PC-9 (cell line): ENCODE measurements around the gene NAGPA. TPM values are rescaled to one million over a fixed set of nuclear protein-coding genes. Genes with fewer than 3 reads are reported as not detected.

Experiments used
- BruUV-seq: library from RNA; stranded (reverse); fragments of 400-500 nt; replicated peaks from 2 replicates; lab custom pipeline; 2021; lab: Mats Ljungman, UMichigan
- CTCF ChIA-PET: fragments of 300-600 bp; sonication (Branson Sonifier 250); formaldehyde crosslinking; loops from one replicate; lab custom pipeline; 2022; ENCODE audit warnings: antibody characterized with exemption; lab: Charles Lee
- POLR2A ChIA-PET: fragments of 300-600 bp; sonication (Branson Sonifier 250); formaldehyde crosslinking; loops from one replicate; lab custom pipeline; 2022; ENCODE audit warnings: antibody characterized with exemption; ENCODE audit not compliant: unreplicated experiment; lab: Charles Lee
- DNase-seq, 2 experiments: peaks; one replicate each; pipeline versions ENCODE4 v3.0.0 to v3.0.0-alpha.2; 2015 to 2022; ENCODE audit warnings: mixed read lengths in 1 of 2
- H2AFZ ChIP-seq: fragments of 200-600 bp; sonication (generic); 2 replicates; pipeline ENCODE4 v1.8.1; 2017; ENCODE audit warnings: antibody characterized with exemption
- H3F3A ChIP-seq: fragments of 200-600 bp; sonication (generic); 2 replicates; pipeline ENCODE4 v1.8.1; 2017; ENCODE audit warnings: antibody characterized with exemption, mild to moderate bottlenecking, low read depth; ENCODE audit not compliant: insufficient read depth
- H3K27ac ChIP-seq: fragments of 200-600 bp; sonication (generic); 2 replicates; pipeline ENCODE4 v1.6.1; 2016; ENCODE audit warnings: mixed run types
- H3K27me3 ChIP-seq: fragments of 200-600 bp; sonication (generic); 2 replicates; pipeline ENCODE4 v1.6.1; 2016; ENCODE audit warnings: low read depth, mixed run types; ENCODE audit not compliant: insufficient read depth
- H3K36me3 ChIP-seq: fragments of 200-600 bp; sonication (generic); 2 replicates; pipeline ENCODE4 v1.6.1; 2016; ENCODE audit warnings: low read depth, mixed run types
- H3K4me1 ChIP-seq: fragments of 200-600 bp; sonication (generic); replicated peaks from 2 replicates; pipeline ENCODE4 v1.6.1; 2016; ENCODE audit warnings: mixed run types; ENCODE audit not compliant: insufficient read depth
- H3K4me2 ChIP-seq: fragments of 200-600 bp; sonication (generic); 2 replicates; pipeline ENCODE4 v1.6.1; 2017; ENCODE audit warnings: mixed run types
- H3K4me3 ChIP-seq: fragments of 200-600 bp; sonication (generic); 2 replicates; pipeline ENCODE4 v1.6.1; 2016; ENCODE audit warnings: mixed run types
- H3K79me2 ChIP-seq: fragments of 200-600 bp; sonication (generic); 2 replicates; pipeline ENCODE4 v1.6.1; 2017; ENCODE audit warnings: low read depth, mixed run types
- H3K9me2 ChIP-seq: fragments of 200-600 bp; sonication (generic); 2 replicates; pipeline ENCODE4 v1.8.1; 2017; ENCODE audit warnings: mild to moderate bottlenecking; ENCODE audit not compliant: insufficient read depth
- H3K9me3 ChIP-seq: fragments of 200-600 bp; sonication (generic); 2 replicates; pipeline ENCODE4 v1.8.1; 2016; ENCODE audit warnings: low read depth; ENCODE audit not compliant: insufficient read depth
- H4K20me1 ChIP-seq: fragments of 200-600 bp; sonication (generic); 2 replicates; pipeline ENCODE4 v1.8.1; 2017; ENCODE audit not compliant: insufficient read depth
- CTCF ChIP-seq: fragments of 200-600 bp; sonication (generic); conservative IDR thresholded peaks from 2 replicates; pipeline ENCODE4 v1.6.1; 2017; ENCODE audit warnings: mixed run types, antibody characterized with exemption, mild to moderate bottlenecking, moderate library complexity
- EZH2 ChIP-seq: fragments of 200-600 bp; sonication (generic); IDR thresholded peaks from 2 replicates; pipeline ENCODE4 v1.8.0; 2017; ENCODE audit warnings: antibody characterized with exemption, low read depth
- intact Hi-C: fragments of 100-400 bp; cut with micrococcal nuclease; formaldehyde crosslinking; loops from one replicate; pipeline ENCODE4 v1.10.0; 2022; ENCODE audit not compliant: unreplicated experiment
- total RNA-seq: library from RNA; stranded (reverse); gene quantifications from 2 replicates; pipeline ENCODE4 v1.2.3, GENCODE V29; 2021

NAGPA gene
- total RNA-seq, 1 experiment from 2014 or later: 20.6 TPM

- H3K4me3 ChIP-seq: no peak overlapping the region
- H3K27ac ChIP-seq: no peak overlapping the region
- H2AFZ ChIP-seq: no peak overlapping the region
- CTCF ChIA-PET: interaction anchor here (0.7 kb wide), 2 partner anchors 31 to 399 kb away, joined by 3 read pairs; no protein-coding TSS in a partner anchor
- no TSS peak for BruUV-seq
- H3F3A ChIP-seq: no peaks in the 10 kb centered on the region
- 0 out of 2 replicates have a peak, but pooled peaks cover 3% of the 10 kb centered on the region for H3K79me2 ChIP-seq
- no peaks in the 10 kb centered on the region for H3K27me3 ChIP-seq
- DNase-seq: no peak
- no peaks in the 10 kb centered on the region for H3K9me2 ChIP-seq
- TF ChIP-seq CTCF (no peak), EZH2 (no peak)
- H4K20me1 ChIP-seq: no peaks in the 10 kb centered on the region
- no peaks in the 10 kb centered on the region for H3K9me3 ChIP-seq
- POLR2A ChIA-PET: no interaction called here
- no peak overlapping the region for H3K4me2 ChIP-seq
- H3K4me1 ChIP-seq: peaks cover 12% of the 10 kb centered on the region
- H3K36me3 ChIP-seq: no peaks in the 10 kb centered on the region
- intact Hi-C loops: no loop called here
Measured at GRCh38 chr16:5030251-5030870, 3.4 kb downstream of the NAGPA start.

- intact Hi-C loops: loop anchor here (1.0 kb wide), 1 partner anchor 33 kb away; no protein-coding TSS in a partner anchor
- no peaks in the 10 kb centered on the region for H3K9me3 ChIP-seq
- 0 out of 2 replicates have a peak, but pooled peaks cover 3% of the 10 kb centered on the region for H3K79me2 ChIP-seq
- no peaks in the 10 kb centered on the region for H3F3A ChIP-seq
- no TSS peak for BruUV-seq
- no peaks in the 10 kb centered on the region for H3K36me3 ChIP-seq
- no peak for DNase-seq
- H4K20me1 ChIP-seq: no peaks in the 10 kb centered on the region
- H3K27me3 ChIP-seq: no peaks in the 10 kb centered on the region
- no peak overlapping the region for H3K27ac ChIP-seq
- no peak overlapping the region for H3K4me2 ChIP-seq
- POLR2A ChIA-PET: no interaction called here
- peaks cover 6% of the 10 kb centered on the region; the same call in 1 of the 2 replicates for H3K4me1 ChIP-seq
- no peak for TF ChIP-seq EZH2
- TF ChIP-seq CTCF: no peak
- no peaks in the 10 kb centered on the region for H3K9me2 ChIP-seq
- H3K4me3 ChIP-seq: no peak overlapping the region
- CTCF ChIA-PET: no interaction called here
- no peak overlapping the region for H2AFZ ChIP-seq
Measured at GRCh38 chr16:5028950-5029475, 4.7 kb downstream of the NAGPA start.

- Histone ChIP-seq H3K27me3 (no peaks in the 10 kb centered on the region), H3K27ac (no peak overlapping the region), H3K4me2 (no peak overlapping the region), H3K79me2 (0 out of 2 replicates have a peak, but pooled peaks cover 1% of the 10 kb centered on the region), H3K9me2 (no peaks in the 10 kb centered on the region), H3K4me1 (peaks cover 4% of the 10 kb centered on the region; the same call in 1 of the 2 replicates), H4K20me1 (no peaks in the 10 kb centered on the region), H3K9me3 (no peaks in the 10 kb centered on the region), H3F3A (no peaks in the 10 kb centered on the region), H3K36me3 (no peaks in the 10 kb centered on the region), H3K4me3 (no peak overlapping the region), H2AFZ (no peak overlapping the region)
- no peak for TF ChIP-seq EZH2
- TF ChIP-seq CTCF: no peak
- ChIA-PET CTCF (interaction anchor here (0.6 kb wide), 1 partner anchor 547 kb away, joined by 3 read pairs; no protein-coding TSS in a partner anchor), POLR2A (no interaction called here)
- BruUV-seq: no TSS peak
- intact Hi-C loops: loop anchor here (1.0 kb wide), 1 partner anchor 35 kb away; no protein-coding TSS in a partner anchor
- no peak for DNase-seq
Measured at GRCh38 chr16:5027575-5028235, 6.0 kb downstream of the NAGPA start.
